ENCODE data around the gene C1QTNF1. TPM values are rescaled to one million over a fixed set of nuclear protein-coding genes. Genes with fewer than 3 reads are reported as not detected.
A peak's percentile ranks its signal among the peaks of the same experiment; 100 is the strongest.

Gene C1QTNF1
- total RNA-seq, 3 donors from 2014 or later (not counting 1 experiment from before 2014, with no cell fraction given), result 0.20 to 0.28 TPM; not detected in 1

- Mint-ChIP-seq H3K27ac (peak within 1 kb of the TSS; percentile 90 to 98), H3K4me1 (peaks cover 37 to 48% of the 10 kb centered on the region in 2 donors), H3K27me3 (ENCODE audit: low read depth in 2 of 2) (peaks cover 7 to 9% of the 10 kb centered on the region in 2 donors), H3K9me3 (no peaks in the 10 kb centered on the region), H3K4me3 (peak within 1 kb of the TSS; percentile 93), H3K36me3 (no peaks in the 10 kb centered on the region)
- ATAC-seq (peak; percentile 94 to 98 (median 97)), DNase-seq (peak; percentile 84 to 93)
- peak within 1 kb of the TSS; percentile 93 for H3K4me3 ChIP-seq (ENCODE audit: low read length)
- intact Hi-C loops (cut with micrococcal nuclease), result loop anchor here (1.0 kb wide), 1 partner anchor 65 kb away; the partner anchor contains the start of gene ENGASE
- WGBS (ENCODE audit: insufficient coverage), result 1% methylated on average over 73 of the region's 73 CpGs
- no peaks in the 10 kb centered on the region for H3K27me3 ChIP-seq (ENCODE audit: control insufficient read depth, insufficient read depth, low read length)
- peak within 1 kb of the TSS; percentile 69 for H3K27ac ChIP-seq (ENCODE audit: low read length)
- H3K36me3 ChIP-seq (ENCODE audit: control insufficient read depth, insufficient read depth, low read length), result no peaks in the 10 kb centered on the region
- H3K4me1 ChIP-seq (ENCODE audit: control insufficient read depth, insufficient read depth, low read length), result peaks cover 48% of the 10 kb centered on the region
- TF ChIP-seq, protein P1, sequence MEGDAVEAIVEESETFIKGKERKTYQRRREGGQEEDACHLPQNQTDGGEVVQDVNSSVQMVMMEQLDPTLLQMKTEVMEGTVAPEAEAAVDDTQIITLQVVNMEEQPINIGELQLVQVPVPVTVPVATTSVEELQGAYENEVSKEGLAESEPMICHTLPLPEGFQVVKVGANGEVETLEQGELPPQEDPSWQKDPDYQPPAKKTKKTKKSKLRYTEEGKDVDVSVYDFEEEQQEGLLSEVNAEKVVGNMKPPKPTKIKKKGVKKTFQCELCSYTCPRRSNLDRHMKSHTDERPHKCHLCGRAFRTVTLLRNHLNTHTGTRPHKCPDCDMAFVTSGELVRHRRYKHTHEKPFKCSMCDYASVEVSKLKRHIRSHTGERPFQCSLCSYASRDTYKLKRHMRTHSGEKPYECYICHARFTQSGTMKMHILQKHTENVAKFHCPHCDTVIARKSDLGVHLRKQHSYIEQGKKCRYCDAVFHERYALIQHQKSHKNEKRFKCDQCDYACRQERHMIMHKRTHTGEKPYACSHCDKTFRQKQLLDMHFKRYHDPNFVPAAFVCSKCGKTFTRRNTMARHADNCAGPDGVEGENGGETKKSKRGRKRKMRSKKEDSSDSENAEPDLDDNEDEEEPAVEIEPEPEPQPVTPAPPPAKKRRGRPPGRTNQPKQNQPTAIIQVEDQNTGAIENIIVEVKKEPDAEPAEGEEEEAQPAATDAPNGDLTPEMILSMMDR (IDR thresholded peaks at IDR 0.05), result no peak
- no peaks in the 10 kb centered on the region for H3K9me3 ChIP-seq (ENCODE audit: control insufficient read depth, insufficient read depth, low read length)
Observed at GRCh38 chr17:79009397-79010303, 14.3 kb upstream of the C1QTNF1 start, which contains the start of gene CANT1. Gene CANT1, minus strand, starts transcription at chr17:79009764. Its CDS starts 12,142 bp downstream, at chr17:78997622.

DNA sequence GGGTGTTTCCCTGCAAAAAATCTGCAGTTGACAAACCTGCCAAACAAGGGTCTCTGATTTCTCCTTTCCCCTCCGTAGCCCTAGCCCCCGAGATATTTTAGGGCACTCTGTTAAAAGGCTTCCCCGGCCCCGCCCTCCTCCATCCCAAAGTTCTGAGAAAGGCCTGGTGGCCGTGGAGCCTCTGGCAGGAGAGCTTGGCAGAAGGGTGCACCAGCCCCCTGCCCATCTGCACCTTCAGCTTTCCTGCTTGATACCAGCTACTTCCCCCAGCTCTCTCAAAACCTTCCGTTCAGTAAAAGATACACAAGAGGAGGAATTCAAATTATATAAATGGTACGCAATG, 13.7 kb upstream of the C1QTNF1 start:
- 66% methylated on average over 5 of the region's 7 CpGs for WGBS (ENCODE audit: insufficient coverage)
- H3K27me3 Mint-ChIP-seq (ENCODE audit: low read depth in 2 of 2), result peaks cover 7 to 9% of the 10 kb centered on the region in 2 donors
- no peaks in the 10 kb centered on the region for H3K9me3 ChIP-seq (ENCODE audit: control insufficient read depth, insufficient read depth, low read length)
- H3K4me3 ChIP-seq (ENCODE audit: low read length), result peak overlapping the region; percentile 82
- DNase-seq (no peak), ATAC-seq (no peak)
- intact Hi-C loops (cut with micrococcal nuclease), result no loop called here
- no peaks in the 10 kb centered on the region for H3K27me3 ChIP-seq (ENCODE audit: control insufficient read depth, insufficient read depth, low read length)
- H3K27ac Mint-ChIP-seq, result peak overlapping the region; percentile 90 to 98
- H3K4me1 ChIP-seq (ENCODE audit: control insufficient read depth, insufficient read depth, low read length), result peaks cover 45% of the 10 kb centered on the region
- H3K9me3 Mint-ChIP-seq, result no peaks in the 10 kb centered on the region
- TF ChIP-seq, protein P1 (IDR thresholded peaks at IDR 0.05), result no peak
- no peaks in the 10 kb centered on the region for H3K36me3 Mint-ChIP-seq
- H3K27ac ChIP-seq (ENCODE audit: low read length), result peak overlapping the region; percentile 66
- no peaks in the 10 kb centered on the region for H3K36me3 ChIP-seq (ENCODE audit: control insufficient read depth, insufficient read depth, low read length)
- H3K4me3 Mint-ChIP-seq, result peak overlapping the region; percentile 93
- H3K4me1 Mint-ChIP-seq, result peaks cover 37 to 45% of the 10 kb centered on the region in 2 donors

GRCh38 chr17:79011451-79012147, 12.4 kb upstream of the C1QTNF1 start:
- Histone ChIP-seq H3K9me3 (ENCODE audit: control insufficient read depth, insufficient read depth, low read length) (no peaks in the 10 kb centered on the region), H3K4me1 (ENCODE audit: control insufficient read depth, insufficient read depth, low read length) (peaks cover 32% of the 10 kb centered on the region), H3K4me3 (ENCODE audit: low read length) (no peak overlapping the region), H3K27me3 (ENCODE audit: control insufficient read depth, insufficient read depth, low read length) (no peaks in the 10 kb centered on the region), H3K27ac (ENCODE audit: low read length) (no peak overlapping the region), H3K36me3 (ENCODE audit: control insufficient read depth, insufficient read depth, low read length) (no peaks in the 10 kb centered on the region)
- ATAC-seq, result no peak
- Mint-ChIP-seq H3K9me3 (no peaks in the 10 kb centered on the region), H3K4me3 (peak overlapping the region; percentile 93), H3K27me3 (ENCODE audit: low read depth in 2 of 2) (peaks cover 9% of the 10 kb centered on the region in 2 donors), H3K4me1 (peaks cover 25 to 32% of the 10 kb centered on the region in 2 donors), H3K36me3 (no peaks in the 10 kb centered on the region), H3K27ac (peak overlapping the region; percentile 90 to 98)
- 88% methylated on average over 5 of the region's 5 CpGs for WGBS (ENCODE audit: insufficient coverage)
- no peak for DNase-seq
- intact Hi-C loops (cut with micrococcal nuclease), result no loop called here
- TF ChIP-seq, protein P1 (IDR thresholded peaks at IDR 0.05), result no peak
